Liver (tissue), 3 donors: ENCODE measurements around the gene PTBP3.

Experiments used
- CTCF ChIP-seq: fragments of 150-350 bp; IDR thresholded peaks from 2 replicates; pipeline ENCODE4 v1.5.1; 2017; ENCODE audit warnings: improper control_type of control experiment, low read depth, low read length; ENCODE audit not compliant: missing input control
- EGR1 ChIP-seq, 2 donors: IDR thresholded peaks; 2 replicates each; pipeline ENCODE4 v1.6.1; 2016 to 2018; ENCODE audit warnings: antibody characterized with exemption in 2 of 2, low read depth in 2 of 2
- FOXA1 ChIP-seq: IDR thresholded peaks from 2 replicates; pipeline ENCODE4 v1.6.1; 2016; ENCODE audit warnings: antibody characterized with exemption
- GABPA ChIP-seq, 2 donors: IDR thresholded peaks in 1 of 2; conservative IDR thresholded peaks in 1 of 2; 2 replicates each; pipeline ENCODE4 v1.6.1; 2016; ENCODE audit warnings: antibody characterized with exemption in 2 of 2, mild to moderate bottlenecking in 1 of 2, moderate library complexity in 1 of 2
- RAD21 ChIP-seq, 2 donors: IDR thresholded peaks; 2 replicates each; pipeline ENCODE4 v1.6.1; 2016; ENCODE audit warnings: antibody characterized with exemption in 2 of 2, mild to moderate bottlenecking in 2 of 2
- REST ChIP-seq: IDR thresholded peaks from 2 replicates; pipeline ENCODE4 v1.6.1; 2016; ENCODE audit warnings: antibody characterized with exemption, mild to moderate bottlenecking
- TAF1 ChIP-seq: conservative IDR thresholded peaks from 2 replicates; pipeline ENCODE4 v1.6.1; 2016; ENCODE audit warnings: antibody characterized with exemption, mild to moderate bottlenecking
- YY1 ChIP-seq: IDR thresholded peaks from 2 replicates; pipeline ENCODE4 v1.6.1; 2016; ENCODE audit warnings: antibody characterized with exemption, mild to moderate bottlenecking
- TF ChIP-seq, protein P1 (sequence below): IDR thresholded peaks from 2 replicates; pipeline ENCODE4 v1.6.1; 2016; ENCODE audit warnings: antibody characterized with exemption
- TF ChIP-seq, protein P2 (sequence below): IDR thresholded peaks from 2 replicates; pipeline ENCODE4 v1.6.1; 2016; ENCODE audit warnings: antibody characterized with exemption
- donor health status: healthy.
- donor health status: healthy.

DNA sequence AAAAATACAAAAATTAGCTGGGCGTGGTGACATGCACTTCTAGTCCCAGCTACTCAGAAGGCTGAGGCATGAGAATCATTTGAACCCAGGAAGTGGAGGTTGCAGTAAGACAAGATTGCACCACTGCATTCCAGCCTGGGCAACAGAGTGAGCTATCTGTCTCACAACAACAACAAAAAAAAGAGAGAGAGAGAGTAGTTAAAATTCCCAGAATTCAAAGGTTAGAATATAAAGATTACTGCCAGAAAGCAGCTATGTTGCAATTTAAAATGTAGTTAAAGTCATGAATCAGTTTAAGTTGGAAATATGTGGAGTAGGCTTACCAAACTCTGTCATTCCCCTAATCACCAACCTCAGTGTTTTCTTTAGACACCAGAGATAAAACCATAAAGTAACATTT lies 99.7 kb downstream of the PTBP3 start:
- no peak for TF ChIP-seq REST
- TF ChIP-seq, protein P1, sequence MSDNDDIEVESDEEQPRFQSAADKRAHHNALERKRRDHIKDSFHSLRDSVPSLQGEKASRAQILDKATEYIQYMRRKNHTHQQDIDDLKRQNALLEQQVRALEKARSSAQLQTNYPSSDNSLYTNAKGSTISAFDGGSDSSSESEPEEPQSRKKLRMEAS: no peak
- TF ChIP-seq CTCF: no peak
- no peak for TF ChIP-seq YY1
- no peak for TF ChIP-seq RAD21 (IDR thresholded peaks at IDR 0.05)
- no peak for TF ChIP-seq FOXA1
- no peak for TF ChIP-seq GABPA (IDR thresholded peaks at IDR 0.05 in 1 of 2, conservative IDR thresholded peaks at IDR 0.05 in 1 of 2)
- no peak for TF ChIP-seq TAF1
- TF ChIP-seq, protein P2, sequence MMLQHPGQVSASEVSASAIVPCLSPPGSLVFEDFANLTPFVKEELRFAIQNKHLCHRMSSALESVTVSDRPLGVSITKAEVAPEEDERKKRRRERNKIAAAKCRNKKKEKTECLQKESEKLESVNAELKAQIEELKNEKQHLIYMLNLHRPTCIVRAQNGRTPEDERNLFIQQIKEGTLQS: no peak
- no peak for TF ChIP-seq EGR1 (IDR thresholded peaks at IDR 0.05; ENCODE audit: low read depth in 2 of 2)
